Brain pericyte (primary cell): ENCODE measurements around the gene ARSG.
"Not testable (repeated sequence)": the region's sequence is repeated elsewhere in the genome, so short reads cannot be mapped to it uniquely, and the experiment has no call there.

Experiments used
- DNase-seq: peaks from one replicate; pipeline ENCODE4 v3.0.0-alpha.2; 2012; ENCODE audit warnings: low read depth, low spot score

The ARSG gene

GRCh38 chr17:68328676-68329075 is 37.4 kb downstream of the ARSG start:
- no peak for DNase-seq

GRCh38 chr17:68329331-68329730 is 38.0 kb downstream of the ARSG start:
- no peak for DNase-seq

GRCh38 chr17:68331932-68332331 is 40.6 kb downstream of the ARSG start:
- DNase-seq = not testable (repeated sequence)

GRCh38 chr17:68334393-68334792 is 43.1 kb downstream of the ARSG start:
- no peak for DNase-seq

GRCh38 chr17:68341482-68341881 is 50.2 kb downstream of the ARSG start:
- no peak for DNase-seq

GRCh38 chr17:68343976-68344375 is 52.7 kb downstream of the ARSG start:
- no peak for DNase-seq

GRCh38 chr17:68344701-68345136 is 53.4 kb downstream of the ARSG start:
- no peak for DNase-seq

GRCh38 chr17:68346448-68346847 is 55.2 kb downstream of the ARSG start:
- DNase-seq = no peak

- no peak for DNase-seq
Observed at GRCh38 chr17:68347380-68347779, 56.1 kb downstream of the ARSG start.

- DNase-seq = no peak
Observed at GRCh38 chr17:68349157-68349556, 57.9 kb downstream of the ARSG start.

- DNase-seq = no peak
Observed at GRCh38 chr17:68351395-68351794, 60.1 kb downstream of the ARSG start.

- DNase-seq = no peak
Observed at GRCh38 chr17:68352041-68352440, 60.7 kb downstream of the ARSG start.

- not testable (repeated sequence) for DNase-seq
Observed at GRCh38 chr17:68352671-68353070, 61.4 kb downstream of the ARSG start.

GRCh38 chr17:68353111-68353521 is 61.8 kb downstream of the ARSG start:
- DNase-seq = no peak

GRCh38 chr17:68354311-68354710 is 63.0 kb downstream of the ARSG start:
- not testable (repeated sequence) for DNase-seq

GRCh38 chr17:68355108-68355507 is 63.8 kb downstream of the ARSG start:
- DNase-seq = not testable (repeated sequence)

GRCh38 chr17:68356520-68356919 is 65.2 kb downstream of the ARSG start:
- DNase-seq = no peak

- DNase-seq = no peak
Observed at GRCh38 chr17:68356949-68357455, 65.7 kb downstream of the ARSG start.

GRCh38 chr17:68357886-68358285 is 66.6 kb downstream of the ARSG start:
- DNase-seq = no peak

GRCh38 chr17:68359791-68360535 is 68.7 kb downstream of the ARSG start:
- no peak for DNase-seq

GRCh38 chr17:68365469-68365868 is 74.2 kb downstream of the ARSG start:
- no peak for DNase-seq

GRCh38 chr17:68368387-68368786 is 77.1 kb downstream of the ARSG start:
- DNase-seq = no peak

- DNase-seq = no peak
Observed at GRCh38 chr17:68375566-68375965, 84.3 kb downstream of the ARSG start.
